ENCODE results near the gene ACP2. TPM values are rescaled to one million over a fixed set of nuclear protein-coding genes. Genes with fewer than 3 reads are reported as not detected.

The ACP2 gene
- total and polyA plus RNA-seq, 10 of the 15 experiments (the other 5 are each of a cell fraction or from before 2014, with no cell fraction given), result 0.98 to 11.7 (median 7.4) TPM

GRCh38 chr11:47296045-47296444 lies 47.4 kb upstream of the ACP2 start:
- DNase-seq (ENCODE audit: low read depth, low spot score), result no peak
- Histone ChIP-seq H3K9me3 (replicated peaks; ENCODE audit: control insufficient read depth, insufficient read depth, low read length) (no peaks in the 10 kb centered on the region; the same call in 2 of the 3 replicates), H3K36me3 (ENCODE audit: control insufficient read depth in 2 of 2, insufficient read depth in 2 of 2, low read length in 1 of 2) (peaks cover 8 to 26% of the 10 kb centered on the region in 2 experiments), H3K27ac (ENCODE audit: control insufficient read depth, insufficient read depth) (no peak overlapping the region), H3K4me1 (ENCODE audit: control insufficient read depth, insufficient read depth, low read length) (no peaks in the 10 kb centered on the region), H3K9ac (ENCODE audit: control insufficient read depth, insufficient read depth, low read length) (no peak overlapping the region), H2AFZ (ENCODE audit: control insufficient read depth, low read depth, low read length) (no peak overlapping the region), H3K4me2 (ENCODE audit: control insufficient read depth, insufficient read depth) (no peak overlapping the region), H3K79me2 (ENCODE audit: control insufficient read depth, insufficient read depth, low read length) (no peaks in the 10 kb centered on the region), H4K20me1 (ENCODE audit: control insufficient read depth, insufficient read depth) (no peaks in the 10 kb centered on the region), H3K4me3 (no peak overlapping the region), H3K27me3 (replicated peaks in 1 of 2; ENCODE audit: control insufficient read depth in 2 of 2, insufficient read depth in 2 of 2, low read length in 1 of 2) (no peaks in the 10 kb centered on the region)
- BruUV-seq (replicated peaks), result no TSS peak
- RAD21 ChIA-PET (ENCODE audit: unreplicated experiment), result interaction anchor here (0.5 to 0.6 kb wide), 2 partner anchors 24 to 59 kb away, joined by 3 to 4 read pairs; no protein-coding TSS in a partner anchor
- intact Hi-C loops (cut with micrococcal nuclease; ENCODE audit: unreplicated experiment) (no loop called here), in situ Hi-C loops (cut with MboI) (no loop called here)
- no peak for ATAC-seq
- TF ChIP-seq TBL1XR1 (IDR thresholded peaks at IDR 0.05; ENCODE audit: low read depth, low read length), result no peak
- TF ChIP-seq YY1 (IDR thresholded peaks at IDR 0.05; ENCODE audit: low read depth, low read length), result no peak
- TF ChIP-seq ATF3 (IDR thresholded peaks at IDR 0.05; ENCODE audit: borderline replicate concordance, extremely low read depth, low read depth, low read length), result no peak
- TF ChIP-seq RELB (IDR thresholded peaks at IDR 0.05; ENCODE audit: low read depth), result no peak
- TF ChIP-seq MEF2A (IDR thresholded peaks at IDR 0.05; ENCODE audit: insufficient read depth, low read depth, low read length), result no peak
- TF ChIP-seq CTCF (IDR thresholded peaks at IDR 0.05 in 2 of 3, conservative IDR thresholded peaks at IDR 0.05 in 1 of 3; ENCODE audit: control insufficient read depth in 2 of 3, extremely low read depth in 1 of 3, insufficient read depth in 1 of 3, low read depth in 3 of 3, low read length in 3 of 3), result no peak
- POLR2A ChIA-PET, result interaction anchor here (0.5 kb wide), 1 partner anchor 242 kb away, joined by 3 read pairs; no protein-coding TSS in a partner anchor
- SMC1A ChIA-PET (ENCODE audit: uncharacterized antibody, unreplicated experiment), result no interaction called here
- CTCF ChIA-PET, result no interaction called here
- no peak for FAIRE-seq
- WGBS (ENCODE audit: insufficient coverage, insufficient replicate concordance, low lambda C conversion rate, missing lambda C conversion rate), result 94% methylated on average over 4 of the region's 4 CpGs

Measured in GM12878 (cell line).